Peyer's patch (tissue), 4 donors: ENCODE measurements around the gene KCNQ1.

ENCODE experiments used
- CTCF ChIP-seq, 6 experiments: fragments of 450-650 bp in 4 of 6; fragments of 200-600 bp in 2 of 6; sonication (generic) in 1 of 6; IDR thresholded peaks; one replicate each; pipeline ENCODE4 v1.5.1; 2017 to 2019; ENCODE audit warnings: antibody characterized with exemption in 6 of 6, mild to moderate bottlenecking in 3 of 6, moderate library complexity in 1 of 6
- POLR2A ChIP-seq, 2 donors: fragments of 450-650 bp; IDR thresholded peaks; one replicate each; pipeline ENCODE4 v1.5.1; 2017; ENCODE audit warnings: antibody characterized with exemption in 2 of 2, mild to moderate bottlenecking in 2 of 2, moderate library complexity in 2 of 2

DNA sequence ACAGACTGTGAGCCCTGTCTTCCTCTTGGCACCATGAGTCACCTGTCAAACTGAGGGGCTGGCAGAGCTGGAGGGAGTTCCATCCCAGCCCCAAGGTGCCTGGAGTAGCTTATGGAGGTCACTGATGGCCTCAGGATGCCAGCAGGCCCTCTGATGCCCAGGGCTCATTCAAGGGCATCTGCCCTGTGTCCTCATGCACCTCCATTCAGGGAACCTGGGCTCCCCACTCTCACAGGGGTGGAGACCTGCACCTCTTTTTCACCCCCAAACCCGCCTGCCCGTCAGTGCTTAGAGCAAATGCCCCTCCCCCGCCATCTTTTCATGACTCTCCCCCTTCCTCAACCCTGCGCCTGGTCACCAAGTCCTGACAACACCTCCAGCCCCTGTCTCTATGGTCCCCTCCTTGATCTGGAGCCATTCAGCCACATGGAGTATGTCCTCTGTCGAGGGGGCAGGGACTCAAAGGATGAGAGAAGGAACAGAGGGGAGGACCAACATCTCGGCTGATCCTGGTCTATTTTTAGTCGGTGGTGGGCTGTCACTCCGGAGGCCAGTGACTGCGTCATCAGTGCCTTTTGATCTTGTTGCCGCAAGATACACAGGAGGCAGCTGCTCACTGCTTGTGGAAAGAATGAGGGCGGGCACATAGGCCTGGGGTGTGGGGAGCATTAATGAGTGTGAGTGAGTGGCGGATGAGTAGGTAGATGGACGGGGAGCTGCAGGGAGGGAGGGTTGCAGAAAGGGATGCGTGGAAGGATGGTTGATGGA, 368.5 kb downstream of the KCNQ1 start:
- TF ChIP-seq CTCF (IDR thresholded peaks at IDR 0.05) (no peak), POLR2A (IDR thresholded peaks at IDR 0.05) (no peak)
